ENCODE results near the gene CBX4. TPM values are rescaled to one million over a fixed set of nuclear protein-coding genes. Genes with fewer than 3 reads are reported as not detected.

The CBX4 gene
- 10 to 100 TPM; 25.5 to 31.0 TPM for total RNA-seq

DNA sequence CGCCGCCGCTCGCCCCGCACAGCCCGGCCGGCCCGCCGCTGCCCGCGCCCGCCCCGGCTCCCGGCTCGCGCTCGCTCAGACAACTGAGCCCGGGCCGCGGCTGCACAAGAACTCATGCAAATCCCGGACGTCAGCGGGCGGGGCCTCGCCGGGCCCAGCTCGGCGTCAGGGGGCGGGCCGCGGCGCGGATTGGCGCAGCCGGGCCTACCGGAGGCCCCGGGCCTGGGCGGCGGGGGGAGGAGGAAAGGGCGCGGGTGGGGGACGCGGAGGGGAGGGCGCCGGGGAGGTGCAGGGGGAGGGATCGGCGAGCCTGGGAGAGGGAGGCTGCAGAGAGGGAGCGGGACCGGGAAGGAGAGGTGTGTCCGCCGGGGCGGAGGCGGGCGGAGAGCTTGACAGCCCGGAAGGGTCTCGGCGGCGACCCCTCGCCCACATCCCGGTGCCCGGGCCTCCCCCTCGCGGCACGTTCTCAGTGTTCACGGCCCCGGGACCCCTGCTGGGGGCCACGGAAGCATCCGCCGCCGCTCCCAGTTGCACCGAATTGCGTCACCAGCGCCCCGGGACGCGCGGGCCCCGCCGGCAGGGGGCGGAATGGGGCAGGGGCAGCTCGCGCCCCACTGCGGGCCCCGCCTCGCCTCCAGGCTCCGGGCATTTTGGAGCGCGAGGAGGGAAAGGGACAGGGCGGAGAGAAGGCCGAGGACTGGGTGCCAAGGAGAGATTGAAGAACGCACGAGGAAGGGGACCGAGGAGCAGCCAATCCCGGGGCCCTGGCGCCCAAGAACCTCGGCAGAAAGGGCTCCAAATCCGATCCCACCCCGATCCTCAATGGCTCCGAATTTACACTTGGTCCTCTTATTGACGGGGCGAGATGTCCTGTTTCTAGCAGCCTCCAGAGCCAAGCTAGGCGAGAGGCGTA lies at the start of gene CBX4:
Gene CBX4 (minus strand): TSS at position 85 of the 913 bp plus-strand sequence. CDS start 189 bp downstream, outside the sequence.

DNA sequence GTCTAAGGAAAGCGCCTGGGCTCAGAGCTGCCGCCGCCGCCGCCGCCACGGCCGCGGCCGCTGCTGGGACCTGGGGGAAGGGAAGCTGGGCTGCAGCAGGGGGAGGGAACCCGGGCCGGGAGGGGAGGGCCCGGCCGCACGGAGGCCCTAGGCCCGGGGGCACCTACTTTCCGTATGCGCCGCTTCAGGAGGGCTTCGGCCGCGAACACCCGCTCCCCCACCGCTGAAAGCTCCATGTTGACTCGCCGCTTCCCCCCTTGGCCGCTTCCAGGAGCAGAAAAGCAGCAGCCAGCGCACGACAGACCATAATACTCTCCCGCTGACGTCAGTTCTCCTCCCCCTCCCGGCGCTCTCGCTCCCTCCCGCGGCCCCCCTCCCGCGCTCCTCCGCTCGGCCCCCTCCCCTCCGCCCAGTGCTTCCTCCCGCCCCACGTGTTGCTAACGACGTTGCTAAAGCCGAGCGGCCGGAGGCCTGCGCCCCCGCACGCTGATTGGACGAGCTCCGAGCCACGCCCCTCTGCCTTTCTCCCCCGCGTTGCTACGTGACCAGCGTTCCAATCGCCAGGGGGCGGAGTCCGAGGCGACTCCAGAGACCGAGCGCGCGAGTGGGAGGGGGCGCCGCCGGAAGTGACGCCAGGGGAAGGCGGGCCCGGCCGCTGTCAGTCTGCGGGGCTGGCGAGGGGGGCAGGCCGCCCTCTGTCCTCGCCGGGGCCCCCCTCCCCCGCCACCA lies 42.3 kb downstream of the CBX4 start, which contains the start of gene CBX8:
Gene CBX8 (minus strand): TSS at position 315 of the 729 bp plus-strand sequence. CDS start 79 bp downstream, at position 236.

Other genes with a start within 250 kb of the CBX4 start
- not detected for gene RBFOX3, start 228.4 kb downstream of the CBX4 start, total RNA-seq
- not detected for gene ENPP7, start 108.5 kb downstream of the CBX4 start, total RNA-seq
- 1 to 10 TPM; 5.5 to 8.3 TPM for gene CBX2, start 61.3 kb downstream of the CBX4 start, total RNA-seq
- 1 to 10 TPM; 3.3 to 4.5 TPM for gene CBX8, start 42.4 kb downstream of the CBX4 start, total RNA-seq
- gene TBC1D16, start 196.4 kb upstream of the CBX4 start, total RNA-seq: 100 to 1,000 TPM; 470 to 488 TPM
- gene CCDC40, start 197.2 kb upstream of the CBX4 start, total RNA-seq: 1 to 10 TPM; 3.0 to 3.1 TPM